NCI-H2171 (cell line): ENCODE results near the gene MFF.
"Not testable (repeated sequence)": the region's sequence is repeated elsewhere in the genome, so short reads cannot be mapped to it uniquely, and the experiment has no call there.

Source experiments
- DNase-seq: peaks from one replicate; lab custom pipeline; 2025; lab: John Stamatoyannopoulos, UW

MFF gene

DNA sequence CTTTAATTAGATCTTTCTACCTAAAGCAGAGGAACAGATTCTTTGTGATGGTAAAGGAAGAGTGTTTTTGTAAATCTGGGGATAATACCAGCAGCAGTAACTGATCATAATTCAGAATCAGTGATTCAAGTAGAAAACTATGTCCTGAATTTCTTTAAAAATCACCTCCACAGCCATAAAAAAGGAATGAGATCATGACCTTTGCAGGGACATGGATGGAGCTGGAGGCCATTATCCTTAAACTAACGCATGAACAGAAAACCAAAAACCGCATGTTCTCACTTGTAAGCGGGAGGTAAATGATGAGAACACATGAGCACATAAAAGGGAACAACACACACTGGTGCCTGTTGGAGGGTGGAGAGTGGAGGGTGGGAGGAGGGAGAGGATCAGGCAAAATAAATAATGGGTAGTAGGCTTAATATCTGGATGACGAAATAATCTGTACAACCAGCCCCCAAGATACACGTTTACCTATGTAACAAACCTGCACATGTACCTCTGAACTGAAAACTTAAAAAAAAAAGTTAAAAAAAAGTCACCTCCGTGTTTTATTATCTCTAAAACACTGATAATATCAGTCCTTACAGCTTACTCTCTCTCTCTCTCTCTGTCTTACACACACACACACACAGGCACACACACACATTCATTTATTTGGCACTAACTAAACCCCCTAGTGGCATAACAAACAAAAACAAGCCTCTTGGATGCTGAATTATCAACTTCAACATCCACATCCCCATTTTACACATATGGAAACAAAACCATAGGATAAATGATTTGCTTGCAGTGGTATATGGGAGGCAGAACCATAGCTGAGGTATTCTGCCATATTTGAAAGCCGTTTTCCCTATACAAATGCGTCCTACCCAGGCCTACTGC is 52.7 kb downstream of the MFF start:
- no peak for DNase-seq

DNA sequence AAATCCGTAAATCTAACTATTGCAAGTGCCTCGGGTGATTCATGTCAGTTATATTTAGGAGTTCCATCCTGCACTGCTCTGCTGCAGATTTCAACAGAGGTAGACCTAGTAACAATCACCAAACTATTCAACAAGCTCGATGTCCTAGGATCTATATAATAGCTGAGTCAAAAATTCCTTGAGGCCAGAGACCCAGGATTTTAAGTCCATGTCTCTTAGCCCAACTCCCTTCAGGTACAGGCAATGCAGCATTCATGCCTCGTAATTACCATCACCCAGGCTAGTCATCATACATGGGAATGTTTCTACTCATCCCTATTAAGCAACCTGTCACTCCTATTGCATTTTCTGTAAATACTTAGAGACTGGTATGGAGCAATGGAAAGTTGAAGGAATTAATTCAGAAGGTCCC is 53.3 kb downstream of the MFF start:
- no peak for DNase-seq

DNA sequence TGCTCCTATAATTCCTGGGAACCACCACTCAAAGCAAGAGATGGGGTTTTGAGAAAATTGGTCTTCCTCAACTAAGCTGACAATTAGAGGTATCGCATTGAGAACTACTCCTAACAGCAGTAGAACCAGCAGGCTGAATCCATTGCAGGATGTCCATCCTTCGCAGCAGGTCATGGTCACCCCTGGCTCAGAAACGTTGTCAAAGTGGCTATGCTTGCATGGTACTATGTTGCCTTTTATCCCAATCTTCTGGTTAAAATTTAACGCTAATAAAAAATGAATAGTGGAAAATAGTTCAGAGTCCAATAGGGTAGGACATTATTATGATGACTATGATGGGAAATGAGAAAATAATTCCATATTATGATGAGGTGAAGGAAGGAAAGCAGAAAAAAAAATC is 54.0 kb downstream of the MFF start, which contains the start of gene TM4SF20:
Gene TM4SF20 (minus strand): TSS at position 212 of the 400 bp plus-strand sequence. CDS start 38 bp downstream, at position 174.
- no peak for DNase-seq

GRCh38 chr2:227382241-227382835 is 57.3 kb downstream of the MFF start:
- not testable (repeated sequence) for DNase-seq

GRCh38 chr2:227383686-227384085 is 58.6 kb downstream of the MFF start:
- DNase-seq: no peak

GRCh38 chr2:227386630-227387029 is 61.6 kb downstream of the MFF start:
- DNase-seq: no peak

DNA sequence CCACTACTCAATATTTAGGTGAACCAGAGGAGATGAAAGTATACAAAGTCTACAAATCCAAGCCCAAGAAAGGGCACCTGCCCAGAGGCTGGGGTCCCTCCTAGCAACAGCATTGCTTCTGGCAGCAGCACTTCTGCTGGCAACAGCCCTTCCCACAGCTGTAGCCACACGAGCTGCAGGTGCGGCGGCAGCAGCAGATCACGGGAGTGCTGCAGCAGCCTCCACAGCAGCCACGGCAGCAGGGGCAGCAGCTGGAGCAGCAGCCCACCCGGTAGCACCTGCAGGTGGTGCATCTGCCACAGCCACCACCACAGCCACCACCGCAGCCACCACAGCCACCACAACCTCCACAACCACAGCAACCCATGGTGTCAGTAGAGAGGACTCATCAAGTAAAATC is 62.5 kb downstream of the MFF start, which contains the start of gene SCYGR1:
Gene SCYGR1 (minus strand): TSS at position 367 of the 400 bp plus-strand sequence. CDS start 0 bp downstream, at position 367.
- not testable (repeated sequence) for DNase-seq

- DNase-seq: no peak
Measured at GRCh38 chr2:227388537-227389011, 63.5 kb downstream of the MFF start.

GRCh38 chr2:227389231-227389630 is 64.2 kb downstream of the MFF start:
- DNase-seq: no peak

DNA sequence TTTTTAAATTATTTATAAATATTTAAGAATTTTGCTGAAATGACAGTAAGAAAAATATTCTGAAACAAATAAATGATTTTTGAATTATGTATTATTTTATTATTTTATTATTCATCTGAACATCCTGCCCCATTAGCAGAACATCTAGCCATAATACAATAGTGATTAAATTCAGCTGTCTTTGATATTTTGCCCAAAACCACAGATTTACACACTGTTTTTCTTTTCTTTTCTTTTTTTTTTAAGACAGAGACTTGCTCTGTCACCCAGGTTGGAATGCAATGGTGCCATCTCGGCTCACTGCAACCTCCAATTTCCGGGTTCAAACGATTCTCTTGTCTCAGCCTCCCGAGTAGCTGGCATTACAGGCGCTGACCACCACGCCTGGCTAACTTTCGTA is 64.6 kb downstream of the MFF start:
- no peak for DNase-seq

DNA sequence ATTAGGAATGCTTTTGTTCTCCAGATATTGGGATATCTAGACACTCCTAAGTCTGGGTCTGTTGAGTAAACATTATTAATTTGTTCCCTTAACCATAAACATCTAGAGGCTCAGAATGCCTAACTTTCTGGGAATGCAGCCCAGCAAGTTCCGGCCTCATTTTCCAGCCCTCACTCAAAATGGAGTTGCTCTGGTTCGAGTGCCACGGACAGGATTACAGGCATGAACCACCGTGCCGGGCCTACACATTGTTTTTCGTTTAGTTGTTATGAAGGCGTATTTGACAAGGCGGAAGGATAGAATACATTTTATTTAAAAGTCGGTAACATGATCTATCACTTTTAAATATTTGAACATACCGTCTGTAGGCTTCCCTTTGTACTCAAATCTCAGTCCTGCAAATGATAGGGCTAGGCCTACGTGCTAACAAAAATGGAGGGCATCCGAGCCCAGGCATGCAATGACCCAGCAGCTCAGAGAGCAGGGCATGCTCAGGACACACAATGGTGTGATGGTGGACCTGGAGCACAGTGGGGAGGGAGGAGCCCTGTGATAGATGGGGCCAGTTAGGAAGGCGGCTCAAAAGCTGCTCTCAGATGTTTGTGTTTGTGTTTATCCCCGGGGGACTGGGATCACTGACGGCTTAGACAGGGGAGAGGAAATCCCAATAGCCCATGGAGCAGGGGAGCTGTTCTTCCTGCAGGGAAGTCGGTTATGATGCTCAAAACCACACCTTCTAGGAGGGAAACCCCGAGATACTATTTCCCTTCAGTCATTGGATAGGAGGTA is 65.6 kb downstream of the MFF start:
- no peak for DNase-seq

DNA sequence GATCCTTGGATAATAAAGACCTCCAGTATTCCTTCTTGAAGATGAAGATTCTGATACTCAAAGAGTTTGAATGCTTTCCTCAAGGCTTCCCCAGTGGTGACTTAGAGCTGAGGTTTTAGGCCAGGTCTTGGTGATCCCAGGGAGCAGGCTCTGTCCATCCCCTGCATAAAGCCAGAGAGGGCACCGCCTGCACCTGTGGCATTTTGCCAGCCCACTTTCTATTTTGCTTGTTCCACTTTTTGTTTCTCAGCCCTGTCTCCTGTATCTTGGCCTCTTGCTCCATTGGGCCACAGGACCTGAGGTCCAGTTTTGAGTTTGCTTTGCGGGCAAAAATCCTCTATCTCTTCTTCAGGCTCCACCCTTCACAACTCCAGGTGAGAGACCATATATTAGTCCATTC is 69.3 kb downstream of the MFF start:
- DNase-seq: no peak

DNA sequence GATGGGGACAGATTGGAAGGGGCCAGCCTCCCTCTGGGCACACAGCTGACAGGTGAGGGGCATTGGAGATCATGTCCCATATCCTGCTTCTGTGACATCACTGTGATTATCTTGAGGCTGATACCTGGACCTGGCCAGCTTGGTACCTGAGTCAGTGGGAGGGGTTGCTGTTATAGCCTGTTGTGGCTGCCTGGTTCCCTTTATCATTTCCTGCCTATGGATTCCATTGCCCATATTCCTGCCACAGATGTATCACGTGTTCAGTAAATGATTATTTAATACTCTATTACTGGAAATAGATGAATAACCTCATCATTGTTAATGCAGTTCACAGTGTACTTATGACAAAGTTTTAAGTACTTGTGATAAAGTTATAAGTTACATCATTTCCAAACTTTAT is 70.5 kb downstream of the MFF start:
- DNase-seq: no peak

- DNase-seq: no peak
Measured at GRCh38 chr2:227397562-227397961, 72.5 kb downstream of the MFF start.

- no peak for DNase-seq
Measured at GRCh38 chr2:227398684-227399670, 73.9 kb downstream of the MFF start.

GRCh38 chr2:227401550-227401949 is 76.5 kb downstream of the MFF start:
- DNase-seq: no peak

- DNase-seq: no peak
Measured at GRCh38 chr2:227402321-227402720, 77.3 kb downstream of the MFF start.

GRCh38 chr2:227402959-227403358 is 77.9 kb downstream of the MFF start:
- DNase-seq: no peak

DNA sequence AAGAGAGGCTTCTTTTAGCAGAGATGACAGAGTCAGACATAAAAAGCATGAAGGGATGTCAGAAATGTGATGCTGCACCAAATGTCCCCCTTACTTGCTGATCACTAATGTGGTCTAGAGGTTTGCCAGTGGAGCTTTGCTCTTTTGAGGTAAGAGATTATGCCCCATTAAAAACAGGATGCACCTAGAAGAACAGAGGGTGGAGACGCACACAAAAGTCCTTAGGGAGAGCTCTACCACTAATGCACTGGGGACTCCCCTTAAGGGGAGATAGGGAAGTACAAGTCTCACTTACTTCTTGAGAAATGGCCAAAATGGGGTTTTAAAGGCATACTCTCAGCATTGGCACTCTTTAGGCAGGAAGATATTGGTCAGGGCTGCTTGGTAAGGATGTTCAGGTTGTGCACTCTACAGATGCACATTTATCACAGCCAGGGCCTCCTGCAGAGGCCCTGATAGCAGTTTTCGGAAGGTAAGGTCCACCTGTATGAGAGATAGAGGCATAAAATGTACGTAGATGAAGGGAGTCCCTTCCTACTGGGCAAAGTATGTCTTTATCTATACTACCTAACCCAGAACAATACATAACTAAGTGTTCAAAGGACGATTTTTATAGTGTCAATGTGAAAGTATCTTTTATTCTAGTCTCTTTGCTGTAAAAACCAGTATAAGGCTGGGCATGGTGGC is 79.7 kb downstream of the MFF start:
- DNase-seq: no peak
